T47D (cell line): Measurements from ENCODE around the gene DIAPH1.

ENCODE experiments used
- DNase-seq, 2 experiments: peaks; one replicate each; pipeline versions ENCODE4 v3.0.0 to v3.0.0-alpha.2; 2011 to 2012; ENCODE audit warnings: low read depth in 1 of 2, low spot score in 1 of 2
- JUND ChIP-seq: IDR thresholded peaks from 2 replicates; pipeline ENCODE4 v1.6.1; 2012; ENCODE audit warnings: low read depth
- in situ Hi-C: cut with HindIII; loops from 2 replicates; pipeline ENCODE4 v1.10.0; 2016; ENCODE audit warnings: low sequenced_read_pairs, low pct_unique_long_range_greater_than_20kb

The DIAPH1 gene

DNA sequence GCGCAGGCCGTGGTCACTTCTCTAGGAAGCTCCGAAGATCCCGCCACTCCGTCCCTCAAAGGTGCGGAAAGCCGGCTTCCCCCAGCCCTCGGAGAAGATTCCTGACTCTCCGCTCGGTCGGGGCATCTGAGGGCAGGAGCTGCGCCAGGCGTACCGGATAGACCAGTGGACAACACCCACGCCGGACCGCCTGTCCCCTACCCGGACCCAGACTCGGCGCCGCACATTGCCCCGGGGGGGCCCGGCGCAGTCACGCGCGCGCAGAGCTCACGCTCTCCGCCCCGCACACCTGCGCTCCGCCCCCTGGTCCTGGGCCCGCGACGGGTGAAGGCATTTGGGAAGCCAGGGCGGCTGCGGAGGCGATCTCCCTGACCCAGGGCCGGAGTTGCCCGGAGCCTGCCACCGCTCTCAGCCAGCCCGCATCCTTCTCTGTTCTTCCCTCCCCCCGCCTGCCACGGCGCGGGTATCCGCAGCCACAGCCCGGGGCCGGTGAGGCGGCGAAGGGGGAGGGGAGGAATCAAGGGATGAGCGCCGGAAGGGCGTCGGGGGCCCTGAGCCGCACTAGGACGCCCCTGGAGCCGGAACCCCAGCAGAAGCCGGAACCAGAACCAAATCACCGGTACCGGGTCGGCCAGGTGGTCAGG is 18.4 kb upstream of the DIAPH1 start:
- DNase-seq = peak; percentile 57 to 73
- no peak for TF ChIP-seq JUND
- in situ Hi-C loops = no loop called here

GRCh38 chr5:141636413-141637122 is 17.8 kb upstream of the DIAPH1 start, which contains the start of the genes HDAC3 and RELL2:
HDAC3 (minus strand) TSS chr5:141636849; CDS start chr5:141636790, 59 bp downstream.
RELL2 (plus strand) TSS chr5:141636997; CDS start chr5:141638226, 1,229 bp downstream.
- in situ Hi-C loops = no loop called here
- peak; percentile 95 to 98 for DNase-seq
- no peak for TF ChIP-seq JUND

- in situ Hi-C loops = no loop called here
- DNase-seq = no peak
- no peak for TF ChIP-seq JUND
These were observed 17.3 kb upstream of the DIAPH1 start for GRCh38 chr5:141636106-141636412.

GRCh38 chr5:141635646-141636045 is 16.8 kb upstream of the DIAPH1 start:
- in situ Hi-C loops = no loop called here
- TF ChIP-seq JUND = no peak
- DNase-seq = no peak

- no peak for DNase-seq
- no peak for TF ChIP-seq JUND
- in situ Hi-C loops = no loop called here
These were observed 15.9 kb upstream of the DIAPH1 start for GRCh38 chr5:141634720-141635119.

DNA sequence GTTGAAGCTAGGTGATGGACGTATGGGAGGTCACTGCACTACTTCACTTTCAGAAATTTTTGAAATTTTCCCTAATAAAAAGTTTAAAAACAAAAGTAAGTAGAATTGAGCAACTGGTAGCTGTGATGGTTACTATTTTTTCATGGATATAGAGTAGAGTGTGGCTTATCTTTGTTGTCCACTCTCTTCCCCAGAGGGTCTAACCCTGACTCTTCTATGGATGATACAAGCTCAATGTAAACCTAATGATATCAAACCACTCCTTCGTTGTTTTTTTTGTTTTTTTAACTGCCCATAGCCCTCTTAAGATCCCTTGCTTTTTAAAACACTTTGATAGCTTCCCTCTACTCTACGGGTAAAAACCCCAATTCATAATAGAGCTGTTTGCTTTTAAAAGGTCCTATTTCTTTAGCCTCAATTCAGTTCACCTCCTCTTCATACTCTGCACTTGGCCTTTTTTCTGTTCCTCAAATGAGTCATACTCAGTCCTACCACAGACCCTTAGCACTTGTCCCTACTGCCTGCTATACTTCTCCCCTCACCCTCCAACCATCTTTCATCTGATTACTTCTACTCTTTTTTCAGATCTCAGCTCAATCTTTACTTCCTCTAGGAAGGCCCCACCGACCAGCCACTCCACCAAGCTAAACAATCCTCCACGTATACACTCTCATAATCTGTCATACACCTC is 15.2 kb upstream of the DIAPH1 start:
- in situ Hi-C loops = no loop called here
- TF ChIP-seq JUND = no peak
- no peak for DNase-seq

GRCh38 chr5:141632650-141633049 is 13.8 kb upstream of the DIAPH1 start:
- no peak for DNase-seq
- TF ChIP-seq JUND = no peak
- in situ Hi-C loops = no loop called here

GRCh38 chr5:141630570-141631140 is 11.9 kb upstream of the DIAPH1 start:
- DNase-seq = no peak
- TF ChIP-seq JUND = no peak
- in situ Hi-C loops = no loop called here

- in situ Hi-C loops = no loop called here
- no peak for DNase-seq
- no peak for TF ChIP-seq JUND
These were observed 9.5 kb upstream of the DIAPH1 start for GRCh38 chr5:141628175-141628788.

DNA sequence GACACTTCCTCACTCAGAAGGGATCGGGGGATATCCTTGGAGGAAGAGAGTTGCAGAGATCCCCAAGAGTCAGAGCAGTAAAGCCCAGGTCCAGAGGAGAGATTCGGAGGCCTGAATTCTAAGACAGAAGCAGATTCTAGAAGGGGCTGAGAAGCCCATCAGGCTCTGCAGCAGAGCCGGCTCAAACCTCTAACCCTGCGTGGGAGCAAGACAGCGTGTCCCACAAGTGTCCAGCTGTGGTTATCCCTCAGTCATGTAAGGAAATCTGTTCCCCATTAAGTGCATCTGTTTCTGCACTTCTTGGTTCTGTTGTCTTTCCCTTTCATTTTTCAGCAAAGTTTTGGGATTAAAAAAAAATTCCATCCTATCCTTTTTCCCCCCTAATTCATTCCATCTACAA is 4.8 kb upstream of the DIAPH1 start:
- DNase-seq = no peak
- in situ Hi-C loops = no loop called here
- TF ChIP-seq JUND = no peak

GRCh38 chr5:141623186-141623585 is 4.4 kb upstream of the DIAPH1 start:
- in situ Hi-C loops = no loop called here
- TF ChIP-seq JUND = no peak
- DNase-seq = no peak

DNA sequence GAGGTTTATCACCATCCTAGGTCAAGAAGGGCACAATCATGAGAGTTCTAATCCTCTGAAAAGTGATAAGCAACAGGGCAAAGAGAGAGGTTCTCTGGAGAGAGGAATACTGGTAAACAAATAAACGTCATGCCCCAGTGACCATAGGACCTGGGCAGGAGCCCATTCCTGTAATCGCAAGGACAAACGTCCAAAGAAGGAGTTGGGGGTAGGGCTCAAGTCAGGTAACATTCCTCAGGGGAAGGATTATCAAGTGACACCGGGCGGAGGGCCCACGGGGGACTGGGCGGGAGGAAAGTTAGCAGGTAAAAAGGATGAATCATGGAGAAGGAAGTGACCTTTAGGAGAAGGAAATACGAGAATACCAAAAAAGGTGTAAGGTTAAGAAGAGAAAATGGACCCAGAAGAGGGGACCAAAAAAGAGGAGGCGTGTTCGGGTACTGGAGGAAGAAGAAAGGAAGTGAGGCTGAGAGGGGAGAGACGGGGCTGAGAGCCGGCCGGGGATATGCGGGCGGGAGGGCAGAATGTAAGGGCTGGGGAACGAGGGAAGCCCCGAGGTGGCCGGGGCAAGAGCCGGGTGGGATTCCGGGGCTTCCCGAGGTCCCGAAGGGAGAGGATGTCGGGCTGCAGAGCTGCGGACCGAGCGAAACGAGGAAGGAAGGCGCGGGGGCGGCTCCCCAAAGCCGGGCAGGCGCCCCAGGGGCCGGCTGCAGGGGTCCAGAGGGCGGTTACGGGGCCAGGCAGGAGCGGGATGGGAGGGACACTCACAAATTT is 583 bp downstream of the DIAPH1 start:
- in situ Hi-C loops = no loop called here
- peak; percentile 41 to 86 for DNase-seq

More for the DNA sequence above, 583 bp downstream of the DIAPH1 start:
- no peak for TF ChIP-seq JUND
